KMS-11 (cell line): ENCODE measurements around the gene PPP1R12B.
"Not testable (repeated sequence)": the region's sequence is repeated elsewhere in the genome, so short reads cannot be mapped to it uniquely, and the experiment has no call there.

Experiments used
- H2AFZ ChIP-seq: fragments of 200-600 bp; sonication (generic); 2 replicates; pipeline ENCODE4 v1.6.1; 2016; ENCODE audit warnings: antibody characterized with exemption, mixed run types, low read depth
- H3K27ac ChIP-seq: fragments of 200-600 bp; sonication (generic); 2 replicates; pipeline ENCODE4 v1.6.1; 2016; ENCODE audit warnings: mild to moderate bottlenecking, mixed run types
- H3K27me3 ChIP-seq: fragments of 200-600 bp; sonication (generic); 2 replicates; pipeline ENCODE4 v1.6.1; 2017; ENCODE audit warnings: mild to moderate bottlenecking, low read depth, mixed run types, moderate library complexity; ENCODE audit not compliant: insufficient read depth
- H3K36me3 ChIP-seq: fragments of 200-600 bp; sonication (generic); 2 replicates; pipeline ENCODE4 v1.6.1; 2017; ENCODE audit warnings: mild to moderate bottlenecking, mixed run types; ENCODE audit not compliant: insufficient read depth
- H3K4me1 ChIP-seq: fragments of 200-600 bp; sonication (generic); 2 replicates; pipeline ENCODE4 v1.6.1; 2016; ENCODE audit warnings: mild to moderate bottlenecking, low read depth, mixed run types; ENCODE audit not compliant: poor library complexity, severe bottlenecking
- H3K4me2 ChIP-seq: fragments of 200-600 bp; sonication (generic); 2 replicates; pipeline ENCODE4 v1.7.0; 2016; ENCODE audit warnings: mild to moderate bottlenecking, mixed run types
- H3K4me3 ChIP-seq: fragments of 200-600 bp; sonication (generic); IDR thresholded peaks from 2 replicates; pipeline ENCODE4 v1.6.1; 2017; ENCODE audit warnings: low read depth, low read length, mixed read lengths; ENCODE audit not compliant: insufficient read depth
- H3K79me2 ChIP-seq: fragments of 200-600 bp; sonication (generic); 2 replicates; pipeline ENCODE4 v1.6.1; 2016; ENCODE audit warnings: low read depth, mixed run types; ENCODE audit not compliant: insufficient read depth
- H3K9ac ChIP-seq: fragments of 200-600 bp; sonication (generic); 2 replicates; pipeline ENCODE4 v1.6.1; 2016; ENCODE audit warnings: mild to moderate bottlenecking, mixed run types
- H4K20me1 ChIP-seq: fragments of 200-600 bp; sonication (generic); 2 replicates; pipeline ENCODE4 v1.6.1; 2016; ENCODE audit warnings: mild to moderate bottlenecking, mixed run types; ENCODE audit not compliant: insufficient read depth
- CTCF ChIP-seq: fragments of 200-600 bp; sonication (generic); conservative IDR thresholded peaks from 2 replicates; pipeline ENCODE4 v1.6.1; 2017; ENCODE audit warnings: low read depth, mild to moderate bottlenecking, antibody characterized with exemption, low read length, moderate library complexity, mixed read lengths

The PPP1R12B gene

GRCh38 chr1:202580619-202581018, 232.1 kb downstream of the PPP1R12B start:
- H2AFZ ChIP-seq = no peak overlapping the region
- no peak overlapping the region for H3K9ac ChIP-seq
- no peaks in the 10 kb centered on the region for H3K4me1 ChIP-seq
- H3K4me3 ChIP-seq = no peak overlapping the region
- no peaks in the 10 kb centered on the region for H3K79me2 ChIP-seq
- H3K36me3 ChIP-seq = no peaks in the 10 kb centered on the region
- no peak overlapping the region for H3K4me2 ChIP-seq
- no peaks in the 10 kb centered on the region for H4K20me1 ChIP-seq
- H3K27me3 ChIP-seq = no peaks in the 10 kb centered on the region
- H3K27ac ChIP-seq = no peak overlapping the region
- no peak for TF ChIP-seq CTCF

GRCh38 chr1:202582350-202582749, 233.9 kb downstream of the PPP1R12B start:
- not testable (repeated sequence) for H3K27ac ChIP-seq, H3K4me1 ChIP-seq

GRCh38 chr1:202584707-202585589, 236.4 kb downstream of the PPP1R12B start:
- Histone ChIP-seq H2AFZ (no peak overlapping the region), H3K9ac (no peak overlapping the region), H3K27me3 (no peaks in the 10 kb centered on the region), H3K4me2 (no peak overlapping the region), H3K36me3 (no peaks in the 10 kb centered on the region), H3K79me2 (no peaks in the 10 kb centered on the region), H3K27ac (no peak overlapping the region), H3K4me3 (no peak overlapping the region), H3K4me1 (no peaks in the 10 kb centered on the region), H4K20me1 (no peaks in the 10 kb centered on the region)
- TF ChIP-seq CTCF = no peak

More at GRCh38 chr1:202582350-202582749, 233.9 kb downstream of the PPP1R12B start:
- not testable (repeated sequence) for H3K36me3 ChIP-seq, H4K20me1 ChIP-seq, H3K79me2 ChIP-seq, H3K4me2 ChIP-seq, H2AFZ ChIP-seq, H3K27me3 ChIP-seq, H3K4me3 ChIP-seq, H3K9ac ChIP-seq

- H3K4me2 ChIP-seq = no peak overlapping the region
- H3K79me2 ChIP-seq = no peaks in the 10 kb centered on the region
- H3K4me3 ChIP-seq = no peak overlapping the region
- H2AFZ ChIP-seq = no peak overlapping the region
- H3K36me3 ChIP-seq = no peaks in the 10 kb centered on the region
- no peaks in the 10 kb centered on the region for H3K4me1 ChIP-seq
- TF ChIP-seq CTCF = no peak
- H3K9ac ChIP-seq = no peak overlapping the region
- H3K27me3 ChIP-seq = no peaks in the 10 kb centered on the region
- no peak overlapping the region for H3K27ac ChIP-seq
- H4K20me1 ChIP-seq = no peaks in the 10 kb centered on the region
These were observed 237.1 kb downstream of the PPP1R12B start for GRCh38 chr1:202585590-202585933.

GRCh38 chr1:202586018-202586821, 237.7 kb downstream of the PPP1R12B start:
- no peaks in the 10 kb centered on the region for H4K20me1 ChIP-seq
- no peak for TF ChIP-seq CTCF
- no peak overlapping the region for H3K9ac ChIP-seq
- no peaks in the 10 kb centered on the region for H3K36me3 ChIP-seq
- H3K79me2 ChIP-seq = no peaks in the 10 kb centered on the region
- H3K27ac ChIP-seq = no peak overlapping the region
- no peaks in the 10 kb centered on the region for H3K27me3 ChIP-seq
- no peak overlapping the region for H3K4me2 ChIP-seq
- H2AFZ ChIP-seq = no peak overlapping the region
- H3K4me1 ChIP-seq = no peaks in the 10 kb centered on the region
- H3K4me3 ChIP-seq = no peak overlapping the region
